Endothelial cell of umbilical vein (primary cell): Measurements from ENCODE around the gene LEAP2. TPM values are rescaled to one million over a fixed set of nuclear protein-coding genes. Genes with fewer than 3 reads are reported as not detected.

Experiments used
- BruUV-seq: library from RNA; stranded (reverse); fragments of 400-500 nt; replicated peaks from 2 replicates; lab custom pipeline; 2021; lab: Mats Ljungman, UMichigan
- CTCF ChIA-PET: fragments of 300-600, 350-600 bp; sonication (Branson Sonifier 250); formaldehyde crosslinking; loops from one replicate; lab custom pipeline; 2021; ENCODE audit warnings: antibody characterized with exemption, inconsistent platforms; lab: Charles Lee
- POLR2A ChIA-PET: fragments of 300-600, 350-600 bp; sonication (Branson Sonifier 250); formaldehyde crosslinking; loops from one replicate; lab custom pipeline; 2021; ENCODE audit warnings: antibody characterized with exemption, inconsistent platforms; lab: Charles Lee
- DNase-seq: peaks from one replicate; pipeline ENCODE4 v3.0.0-alpha.2; 2011; ENCODE audit warnings: low read depth, low spot score
- FAIRE-seq: peaks from 2 replicates; lab custom pipeline; 2011; peaks lifted over from hg19 to GRCh38; lab: Jason Lieb, UNC
- H2AFZ ChIP-seq: 2 replicates; pipeline ENCODE4 v1.6.0; 2012; ENCODE audit warnings: low read depth, low read length, control low read depth, inconsistent platforms
- H3K27ac ChIP-seq: 2 replicates; pipeline ENCODE4 v1.5.1; 2011; ENCODE audit warnings: low read depth, mild to moderate bottlenecking, control low read depth, low read length, moderate library complexity; ENCODE audit not compliant: insufficient read depth
- H3K27me3 ChIP-seq, 2 experiments: 2 replicates each; pipeline versions ENCODE4 v1.6.0 to v1.6.1; 2011; ENCODE audit warnings: low read length in 2 of 2, mixed read lengths in 1 of 2; ENCODE audit not compliant: control insufficient read depth in 2 of 2, insufficient read depth in 2 of 2
- H3K36me3 ChIP-seq, 2 experiments: 2 replicates in 1 of 2; 3 replicates in 1 of 2; pipeline ENCODE4 v1.5.1; 2011; ENCODE audit warnings: low read length in 2 of 2, mild to moderate bottlenecking in 1 of 2, moderate library complexity in 1 of 2; ENCODE audit not compliant: control insufficient read depth in 2 of 2, insufficient read depth in 2 of 2; ENCODE audit errors: extremely low read depth in 1 of 2
- H3K4me1 ChIP-seq: 3 replicates; pipeline ENCODE4 v1.5.1; 2011; ENCODE audit warnings: mild to moderate bottlenecking, low read length; ENCODE audit not compliant: control insufficient read depth, insufficient read depth; ENCODE audit errors: extremely low read depth
- H3K4me2 ChIP-seq: 2 replicates; pipeline ENCODE4 v1.6.1; 2011; ENCODE audit warnings: low read length, control low read depth, mixed read lengths; ENCODE audit not compliant: insufficient read depth
- H3K4me3 ChIP-seq, 3 experiments: fragments of 200-600 bp in 1 of 3; sonication (generic), shearing (Covaris generic) in 1 of 3; replicated peaks in 1 of 3; 2 replicates each; pipeline ENCODE4 v1.5.1; 2011 to 2016; ENCODE audit warnings: control low read depth in 3 of 3, low read length in 3 of 3, mild to moderate bottlenecking in 2 of 3, inconsistent platforms in 1 of 3, low read depth in 1 of 3, moderate library complexity in 1 of 3; ENCODE audit not compliant: insufficient read depth in 1 of 3
- H3K79me2 ChIP-seq: 2 replicates; pipeline ENCODE4 v1.6.0; 2012; ENCODE audit warnings: low read length, inconsistent platforms; ENCODE audit not compliant: control insufficient read depth, insufficient read depth
- H3K9ac ChIP-seq: replicated peaks from 2 replicates; pipeline ENCODE3; 2011; ENCODE audit warnings: low read length, control low read depth; ENCODE audit not compliant: insufficient read depth; ENCODE audit errors: extremely low read depth
- H3K9me1 ChIP-seq: replicated peaks from 3 replicates; pipeline ENCODE4 v1.6.0; 2011; ENCODE audit warnings: mild to moderate bottlenecking, low read length; ENCODE audit not compliant: control insufficient read depth, insufficient read depth; ENCODE audit errors: extremely low read depth
- H3K9me3 ChIP-seq: replicated peaks from 2 replicates; pipeline ENCODE4 v1.5.1; 2012; ENCODE audit warnings: low read length, inconsistent platforms; ENCODE audit not compliant: control insufficient read depth, insufficient read depth
- H4K20me1 ChIP-seq: replicated peaks from 2 replicates; pipeline ENCODE3; 2011; ENCODE audit warnings: mild to moderate bottlenecking, low read length; ENCODE audit not compliant: control insufficient read depth, insufficient read depth; ENCODE audit errors: extremely low read depth
- CTCF ChIP-seq, 2 donors: IDR thresholded peaks; 1 replicate in 1 of 2; 2 replicates in 1 of 2; pipeline ENCODE4 v1.5.1; 2011; ENCODE audit warnings: low read length in 2 of 2, mild to moderate bottlenecking in 2 of 2, moderate library complexity in 2 of 2, control low read depth in 1 of 2, inconsistent platforms in 1 of 2, low read depth in 1 of 2; ENCODE audit not compliant: insufficient read depth in 1 of 2; ENCODE audit errors: extremely low read depth in 1 of 2
- EZH2 ChIP-seq: IDR thresholded peaks from 2 replicates; pipeline ENCODE4 v1.6.1; 2012; ENCODE audit warnings: borderline replicate concordance, low read depth, mild to moderate bottlenecking, moderate library complexity, low read length, inconsistent platforms; ENCODE audit not compliant: severe bottlenecking
- FOS ChIP-seq: IDR thresholded peaks from 2 replicates; pipeline ENCODE4 v1.6.1; 2011; ENCODE audit warnings: mild to moderate bottlenecking, low read length, moderate library complexity, borderline replicate concordance; ENCODE audit not compliant: insufficient read depth
- GATA2 ChIP-seq: IDR thresholded peaks from 2 replicates; pipeline ENCODE4 v1.7.0; 2011; ENCODE audit warnings: low read depth, mild to moderate bottlenecking, moderate library complexity, mixed read lengths, low read length; ENCODE audit not compliant: insufficient read length, insufficient read depth
- JUN ChIP-seq: IDR thresholded peaks from 2 replicates; pipeline ENCODE4 v1.6.1; 2011; ENCODE audit warnings: borderline replicate concordance, low read depth; ENCODE audit not compliant: insufficient read length, insufficient read depth
- MAX ChIP-seq: IDR thresholded peaks from 2 replicates; pipeline ENCODE4 v1.6.1; 2011; ENCODE audit not compliant: insufficient read depth, insufficient read length
- MYC ChIP-seq: IDR thresholded peaks from one replicate; pipeline ENCODE4 v1.6.1; 2011; ENCODE audit warnings: mild to moderate bottlenecking, low read depth, low read length
- POLR2A ChIP-seq: IDR thresholded peaks from 2 replicates; pipeline ENCODE4 v1.6.1; 2012; ENCODE audit warnings: low read depth, mild to moderate bottlenecking, control low read depth, low read length
- POLR2AphosphoS5 ChIP-seq: IDR thresholded peaks from 2 replicates; pipeline ENCODE4 v1.6.1; 2012; ENCODE audit warnings: low read depth, mild to moderate bottlenecking, control low read depth, low read length, moderate library complexity; ENCODE audit not compliant: insufficient read depth
- dilution Hi-C: fragments of 300-500 bp; cut with MboI; formaldehyde crosslinking; loops from one replicate; pipeline ENCODE4 v1.15.0; 2019; ENCODE audit warnings: low sequenced_read_pairs; ENCODE audit not compliant: extremely low pct_ligation_motif_present
- intact Hi-C: fragments of 100-400 bp; cut with micrococcal nuclease; formaldehyde crosslinking; loops from one replicate; pipeline ENCODE4 v1.10.0; 2022
- polyA plus RNA-seq, 4 experiments: library from polyadenylated mRNA; depleted of rRNA in 3 of 4; stranded (reverse) in 3 of 4; unstranded in 1 of 4; fragments of >200 nt; gene quantifications; 2 replicates each; pipeline versions ENCODE4 v1.2.1 to v1.2.3, GENCODE V29; 2011 to 2012; ENCODE audit warnings: missing spikeins in 1 of 4
- total RNA-seq: library from RNA; stranded (reverse); gene quantifications from 2 replicates; pipeline ENCODE4 v1.2.3, GENCODE V29; 2021

Gene LEAP2
- total and polyA plus RNA-seq, 2 donors (not counting 3 experiments of a cell fraction or from before 2014, with no cell fraction given) = 0.37 to 0.40 TPM

GRCh38 chr5:132889501-132889900 lies 16.0 kb downstream of the LEAP2 start:
- Histone ChIP-seq H3K4me1 (no peaks in the 10 kb centered on the region), H2AFZ (no peak overlapping the region), H3K27me3 (no peaks in the 10 kb centered on the region), H3K79me2 (peaks cover 8% of the 10 kb centered on the region), H3K9ac (no peak overlapping the region), H3K4me2 (no peak overlapping the region), H3K27ac (no peak overlapping the region), H4K20me1 (no peaks in the 10 kb centered on the region), H3K36me3 (peaks cover 18 to 45% of the 10 kb centered on the region in 2 experiments), H3K9me3 (no peaks in the 10 kb centered on the region), H3K9me1 (no peaks in the 10 kb centered on the region), H3K4me3 (no peak overlapping the region)
- DNase-seq = no peak
- ChIA-PET POLR2A (no interaction called here), CTCF (interaction anchor here (1.0 to 1.5 kb wide), 2 partner anchors 9 to 16 kb away, joined by 3 to 4 read pairs; no protein-coding TSS in a partner anchor)
- dilution Hi-C loops = no loop called here
- no TSS peak for BruUV-seq
- intact Hi-C loops = no loop called here
- no peak for TF ChIP-seq CTCF (IDR thresholded peaks at IDR 0.05; ENCODE audit: extremely low read depth in 1 of 2, insufficient read depth in 1 of 2, low read depth in 1 of 2, low read length in 2 of 2)
- no peak for TF ChIP-seq GATA2
- TF ChIP-seq POLR2A = no peak
- TF ChIP-seq MAX = no peak
- no peak for TF ChIP-seq EZH2
- TF ChIP-seq MYC = no peak
- TF ChIP-seq FOS = no peak
- no peak for TF ChIP-seq JUN
- TF ChIP-seq POLR2AphosphoS5 = no peak
- no peak for FAIRE-seq
